BE2C (cell line): ENCODE results near the gene CALM3.

ENCODE experiments used
- DNase-seq: peaks from one replicate; pipeline ENCODE4 v3.0.0-alpha.2; 2020
- H3K27me3 ChIP-seq: fragments of 250-450 bp; sonication (Bioruptor Pico); 2 replicates; pipeline ENCODE4 v1.5.1; 2020; ENCODE audit warnings: mild to moderate bottlenecking
- H3K36me3 ChIP-seq: fragments of 250-450 bp; sonication (Bioruptor Pico); 2 replicates; pipeline ENCODE4 v1.5.1; 2020; ENCODE audit warnings: mild to moderate bottlenecking
- H3K4me1 ChIP-seq: fragments of 250-450 bp; sonication (Bioruptor Pico); 2 replicates; pipeline ENCODE4 v1.5.1; 2020
- H3K4me3 ChIP-seq: 2 replicates; pipeline ENCODE4 v1.5.1; 2011; ENCODE audit warnings: low read depth, low read length
- H3K9me3 ChIP-seq: fragments of 250-450 bp; sonication (Bioruptor Pico); 2 replicates; pipeline ENCODE4 v1.5.1; 2020
- TF ChIP-seq, protein P1 (sequence below): IDR thresholded peaks from 2 replicates; pipeline ENCODE4 v1.5.1; 2012; ENCODE audit warnings: mild to moderate bottlenecking, low read depth, low read length

Gene CALM3

DNA sequence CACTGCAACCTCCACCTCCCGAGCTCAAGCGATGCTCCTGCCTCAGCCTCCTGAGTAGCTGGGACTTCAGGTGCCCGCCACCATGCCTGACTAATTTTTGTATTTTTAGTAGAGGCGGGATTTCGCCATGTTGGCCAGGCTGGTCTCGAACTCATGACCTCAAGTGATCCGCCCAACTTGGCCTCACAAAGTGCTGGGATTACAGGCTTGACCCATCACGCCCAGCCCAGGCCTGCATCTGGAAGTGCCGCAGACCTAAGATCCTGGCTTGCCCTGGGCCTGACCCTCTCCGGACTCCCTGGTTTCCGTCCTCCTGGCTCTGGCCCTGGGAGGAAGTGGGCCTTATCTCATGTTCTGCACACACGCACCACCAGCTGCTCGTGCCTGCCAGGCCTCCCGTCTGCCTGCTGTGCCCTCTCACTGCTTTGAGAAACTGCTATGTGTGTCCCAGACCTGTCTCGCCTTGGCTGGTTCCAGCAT is 28.5 kb downstream of the CALM3 start:
- Histone ChIP-seq H3K4me3 (no peak overlapping the region), H3K9me3 (no peaks in the 10 kb centered on the region), H3K27me3 (no peaks in the 10 kb centered on the region), H3K4me1 (peaks cover 48% of the 10 kb centered on the region), H3K36me3 (no peaks in the 10 kb centered on the region)
- TF ChIP-seq, protein P1, sequence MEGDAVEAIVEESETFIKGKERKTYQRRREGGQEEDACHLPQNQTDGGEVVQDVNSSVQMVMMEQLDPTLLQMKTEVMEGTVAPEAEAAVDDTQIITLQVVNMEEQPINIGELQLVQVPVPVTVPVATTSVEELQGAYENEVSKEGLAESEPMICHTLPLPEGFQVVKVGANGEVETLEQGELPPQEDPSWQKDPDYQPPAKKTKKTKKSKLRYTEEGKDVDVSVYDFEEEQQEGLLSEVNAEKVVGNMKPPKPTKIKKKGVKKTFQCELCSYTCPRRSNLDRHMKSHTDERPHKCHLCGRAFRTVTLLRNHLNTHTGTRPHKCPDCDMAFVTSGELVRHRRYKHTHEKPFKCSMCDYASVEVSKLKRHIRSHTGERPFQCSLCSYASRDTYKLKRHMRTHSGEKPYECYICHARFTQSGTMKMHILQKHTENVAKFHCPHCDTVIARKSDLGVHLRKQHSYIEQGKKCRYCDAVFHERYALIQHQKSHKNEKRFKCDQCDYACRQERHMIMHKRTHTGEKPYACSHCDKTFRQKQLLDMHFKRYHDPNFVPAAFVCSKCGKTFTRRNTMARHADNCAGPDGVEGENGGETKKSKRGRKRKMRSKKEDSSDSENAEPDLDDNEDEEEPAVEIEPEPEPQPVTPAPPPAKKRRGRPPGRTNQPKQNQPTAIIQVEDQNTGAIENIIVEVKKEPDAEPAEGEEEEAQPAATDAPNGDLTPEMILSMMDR, result no peak
- DNase-seq, result peak; percentile 86

- TF ChIP-seq, protein P1, result no peak
- H3K4me3 ChIP-seq, result no peak overlapping the region
- DNase-seq, result peak; percentile 79
- H3K36me3 ChIP-seq, result no peaks in the 10 kb centered on the region
- H3K9me3 ChIP-seq, result no peaks in the 10 kb centered on the region
- H3K4me1 ChIP-seq, result peaks cover 47% of the 10 kb centered on the region
- no peaks in the 10 kb centered on the region for H3K27me3 ChIP-seq
Observed at GRCh38 chr19:46630586-46631205, 29.6 kb downstream of the CALM3 start.

- H3K27me3 ChIP-seq, result no peaks in the 10 kb centered on the region
- peak; percentile 43 for DNase-seq
- H3K4me1 ChIP-seq, result peaks cover 40% of the 10 kb centered on the region
- H3K4me3 ChIP-seq, result no peak overlapping the region
- no peaks in the 10 kb centered on the region for H3K36me3 ChIP-seq
- no peaks in the 10 kb centered on the region for H3K9me3 ChIP-seq
- TF ChIP-seq, protein P1, result no peak
Observed at GRCh38 chr19:46631481-46631880, 30.4 kb downstream of the CALM3 start.

- no peaks in the 10 kb centered on the region for H3K27me3 ChIP-seq
- no peaks in the 10 kb centered on the region for H3K36me3 ChIP-seq
- H3K4me1 ChIP-seq, result peaks cover 35% of the 10 kb centered on the region
- no peak overlapping the region for H3K4me3 ChIP-seq
- TF ChIP-seq, protein P1, result no peak
- no peak for DNase-seq
- H3K9me3 ChIP-seq, result no peaks in the 10 kb centered on the region
Observed at GRCh38 chr19:46633130-46633529, 32.0 kb downstream of the CALM3 start.

DNA sequence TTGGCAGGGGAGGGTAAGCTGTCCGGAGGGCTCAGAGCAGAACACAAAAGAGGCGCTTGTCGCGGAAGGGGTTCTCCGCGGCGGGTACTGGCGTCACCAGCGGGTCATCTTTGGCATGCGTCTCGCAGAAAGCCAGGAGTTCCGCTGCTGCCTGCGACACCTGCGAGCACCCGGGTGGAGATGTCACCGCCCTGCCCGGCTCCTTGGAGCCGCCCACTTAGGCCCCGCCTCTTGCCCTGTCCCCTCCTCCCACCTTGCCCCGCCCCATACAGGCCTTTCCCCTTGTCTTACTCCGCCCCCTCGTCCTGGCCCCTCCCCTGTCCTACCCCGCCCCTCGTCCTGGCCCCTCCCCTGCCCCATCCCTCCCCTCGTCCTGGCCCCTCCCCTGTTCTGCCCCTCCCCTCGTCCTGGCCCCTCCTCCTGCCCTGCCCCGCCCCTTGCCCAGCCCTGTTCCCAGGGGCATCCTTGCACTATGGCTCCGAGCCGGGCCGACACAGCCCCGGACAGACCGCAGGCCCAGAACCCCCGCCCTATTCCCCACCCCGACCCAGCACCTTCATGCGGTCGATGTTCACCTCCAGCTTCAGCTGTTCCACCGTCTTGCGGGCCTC is 33.0 kb downstream of the CALM3 start:
- Histone ChIP-seq H3K27me3 (no peaks in the 10 kb centered on the region), H3K9me3 (no peaks in the 10 kb centered on the region), H3K36me3 (no peaks in the 10 kb centered on the region), H3K4me1 (peaks cover 33% of the 10 kb centered on the region), H3K4me3 (peak overlapping the region; percentile 48)
- TF ChIP-seq, protein P1, result no peak
- DNase-seq, result peak; percentile 89

GRCh38 chr19:46634656-46635218 is 33.6 kb downstream of the CALM3 start:
- Histone ChIP-seq H3K27me3 (no peaks in the 10 kb centered on the region), H3K36me3 (no peaks in the 10 kb centered on the region), H3K4me3 (peak overlapping the region; percentile 48), H3K9me3 (no peaks in the 10 kb centered on the region), H3K4me1 (peaks cover 33% of the 10 kb centered on the region)
- DNase-seq, result no peak
- TF ChIP-seq, protein P1, result no peak
